K562 (cell line): Measurements from ENCODE around the gene APC2. TPM values are rescaled to one million over a fixed set of nuclear protein-coding genes. Genes with fewer than 3 reads are reported as not detected.

Experiments used
- CEBPZ ChIP-seq: fragments of 150-350 bp; IDR thresholded peaks from 2 replicates; pipeline ENCODE4 v1.6.1; 2014; ENCODE audit warnings: low read depth, mild to moderate bottlenecking, low read length, borderline replicate concordance
- CHD7 ChIP-seq: fragments of 200-600 bp; sonication (generic); IDR thresholded peaks from one replicate; pipeline ENCODE4 v1.6.1; 2012; ENCODE audit warnings: mild to moderate bottlenecking, low read depth, low read length, inconsistent platforms
- EZH2 ChIP-seq: IDR thresholded peaks from 2 replicates; pipeline ENCODE4 v1.6.1; 2012; ENCODE audit warnings: low read depth, mild to moderate bottlenecking, inconsistent platforms, low read length, borderline replicate concordance
- GABPB2 ChIP-seq: fragments of 250-450 bp; sonication (Bioruptor Pico); conservative IDR thresholded peaks from 2 replicates; pipeline ENCODE4 v1.5.1; 2021; ENCODE audit warnings: mild to moderate bottlenecking
- KLF16 ChIP-seq: IDR thresholded peaks from 2 replicates; pipeline ENCODE4 v1.6.1; 2016; ENCODE audit warnings: antibody characterized with exemption
- MAX ChIP-seq: sonication (generic); formaldehyde crosslinking; IDR thresholded peaks from 2 replicates; pipeline ENCODE4 v1.9.0; 2022; ENCODE audit warnings: mild to moderate bottlenecking, missing genetic modification reagents
- NFE2 ChIP-seq: IDR thresholded peaks from 2 replicates; pipeline ENCODE4 v1.6.1; 2014; ENCODE audit warnings: antibody characterized with exemption, low read depth
- RHOXF2B ChIP-seq: fragments of 250-450 bp; sonication (Bioruptor Pico); conservative IDR thresholded peaks from 2 replicates; pipeline ENCODE4 v1.5.1; 2021
- SMAD1 ChIP-seq: fragments of 150-350 bp; IDR thresholded peaks from 2 replicates; pipeline ENCODE4 v1.6.1; 2014; ENCODE audit warnings: low read length, low read depth; ENCODE audit not compliant: partially characterized antibody
- SMAD2 ChIP-seq: fragments of 150-350 bp; IDR thresholded peaks from 2 replicates; pipeline ENCODE4 v1.6.1; 2014; ENCODE audit warnings: low read depth, mild to moderate bottlenecking, low read length
- SRSF1 ChIP-seq: fragments of 200-400 bp; formaldehyde crosslinking; IDR thresholded peaks from 2 replicates; pipeline ENCODE4 v1.6.1; 2017; ENCODE audit warnings: mild to moderate bottlenecking, low read depth, low read length, moderate library complexity
- ZNF134 ChIP-seq: fragments of 250-450 bp; sonication (Bioruptor Pico); conservative IDR thresholded peaks from 2 replicates; pipeline ENCODE4 v1.4.0; 2020
- polyA plus RNA-seq, 8 experiments: library from polyadenylated mRNA; depleted of rRNA in 4 of 8; stranded (reverse) in 5 of 8; unstranded in 3 of 8; fragments of >200 nt; fragmentation: Nextera tagmentation in 2 of 8; fragmentation: Illumina TruSeq in 1 of 8; extraction: Ambion mirVana in 2 of 8; extraction: Trizol in 1 of 8; gene quantifications; 2 replicates each; pipeline versions ENCODE4 v1.2.1 to v1.2.3, GENCODE V29; 2011 to 2014; ENCODE audit warnings: inconsistent platforms in 1 of 8, missing spikeins in 1 of 8
- total RNA-seq, 7 experiments: library from RNA; depleted of rRNA in 6 of 7; stranded (reverse); fragments of >200 nt in 6 of 7; fragmentation: Illumina TruSeq in 2 of 7; extraction: Trizol in 2 of 7; gene quantifications; 2 replicates each; pipeline versions ENCODE4 v1.2.1 to v1.2.3, GENCODE V29; 2011 to 2021; ENCODE audit warnings: low replicate concordance in 1 of 7
- TF ChIP-seq, protein P1 (sequence below): fragments of 250-450 bp; sonication (Bioruptor Pico); IDR thresholded peaks from 2 replicates; pipeline ENCODE4 v1.8.0; 2021; ENCODE audit warnings: moderate library complexity, mild to moderate bottlenecking, inconsistent platforms

The APC2 gene
- total and polyA plus RNA-seq, 9 of the 15 experiments (the other 6 are each of a cell fraction or from before 2014, with no cell fraction given) = 0.01 to 0.40 (median 0.05) TPM; not detected in 3

DNA sequence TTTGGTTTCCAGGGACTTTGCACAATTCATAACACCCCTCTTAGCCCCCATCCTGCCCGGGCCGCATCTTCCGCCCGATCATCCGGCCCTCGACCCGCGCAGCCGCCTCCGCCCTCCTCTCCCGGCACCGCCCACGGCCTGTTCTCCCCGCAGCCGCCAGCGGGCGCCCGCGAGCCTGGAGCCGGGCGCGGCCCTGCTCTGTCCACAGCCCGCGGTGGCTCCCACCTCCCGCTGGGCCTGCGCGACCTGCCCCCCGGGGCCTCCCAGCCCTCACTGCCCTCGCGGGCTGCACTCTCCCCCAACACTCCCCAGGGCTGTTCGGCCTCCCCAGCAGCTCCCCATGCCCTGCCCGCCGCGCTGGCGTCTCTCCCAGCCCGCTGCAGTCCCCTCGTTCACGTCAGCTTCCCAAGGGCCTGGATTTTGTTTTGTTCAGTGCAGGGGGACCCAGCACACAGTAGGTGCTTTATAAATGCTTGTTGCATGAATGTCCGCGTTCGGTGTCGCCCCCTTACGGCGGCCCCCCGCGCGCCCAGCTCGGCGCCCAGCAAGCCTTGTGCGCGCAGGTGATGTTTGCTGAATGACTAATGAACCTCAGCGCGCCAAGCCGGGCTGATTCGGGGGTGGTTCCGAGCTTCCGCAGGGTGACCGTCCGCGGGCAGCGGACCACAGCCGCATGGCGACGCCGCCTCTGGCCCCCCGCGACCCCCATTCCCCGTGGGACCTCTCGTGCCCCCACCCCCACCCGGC lies 4.6 kb upstream of the APC2 start (continued):
- no peak for TF ChIP-seq CHD7
- TF ChIP-seq EZH2 = no peak
- peak; percentile 24; the same call in 1 of the 2 replicates for TF ChIP-seq MAX (CRISPR knock-in tag)
- no peak for TF ChIP-seq SRSF1
- no peak for TF ChIP-seq CEBPZ
- TF ChIP-seq, protein P1, sequence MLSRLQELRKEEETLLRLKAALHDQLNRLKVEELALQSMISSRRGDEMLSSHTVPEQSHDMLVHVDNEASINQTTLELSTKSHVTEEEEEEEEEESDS (CRISPR knock-in tag) = no peak
- no peak for TF ChIP-seq NFE2
- TF ChIP-seq SMAD1 = no peak
- TF ChIP-seq SMAD2 = no peak
- no peak for TF ChIP-seq ZNF134 (CRISPR knock-in tag)
- TF ChIP-seq GABPB2 (CRISPR knock-in tag) = no peak
- peak; percentile 39; the same call in 1 of the 2 replicates for TF ChIP-seq KLF16
- no peak for TF ChIP-seq RHOXF2B (CRISPR knock-in tag)
